HG02678 (cell line): ENCODE results near the gene SHISA7.

Source experiments
- ATAC-seq: cut with Tn5 transposase; IDR thresholded peaks from one replicate; pipeline ENCODE4 v1.9.1; 2021; ENCODE audit warnings: mild to moderate bottlenecking, moderate library complexity; ENCODE audit not compliant: unreplicated experiment

Gene SHISA7

GRCh38 chr19:55482156-55482961, 39.3 kb upstream of the SHISA7 start:
- ATAC-seq, result no peak

- ATAC-seq, result no peak
These were observed 38.7 kb upstream of the SHISA7 start for GRCh38 chr19:55481794-55482155.

GRCh38 chr19:55481148-55481793, 38.2 kb upstream of the SHISA7 start:
- ATAC-seq, result no peak

- ATAC-seq, result no peak
These were observed 36.5 kb upstream of the SHISA7 start for GRCh38 chr19:55479451-55480230.

- no peak for ATAC-seq
These were observed 35.9 kb upstream of the SHISA7 start for GRCh38 chr19:55479045-55479444.

- ATAC-seq, result no peak
These were observed 35.3 kb upstream of the SHISA7 start for GRCh38 chr19:55478364-55478763.

DNA sequence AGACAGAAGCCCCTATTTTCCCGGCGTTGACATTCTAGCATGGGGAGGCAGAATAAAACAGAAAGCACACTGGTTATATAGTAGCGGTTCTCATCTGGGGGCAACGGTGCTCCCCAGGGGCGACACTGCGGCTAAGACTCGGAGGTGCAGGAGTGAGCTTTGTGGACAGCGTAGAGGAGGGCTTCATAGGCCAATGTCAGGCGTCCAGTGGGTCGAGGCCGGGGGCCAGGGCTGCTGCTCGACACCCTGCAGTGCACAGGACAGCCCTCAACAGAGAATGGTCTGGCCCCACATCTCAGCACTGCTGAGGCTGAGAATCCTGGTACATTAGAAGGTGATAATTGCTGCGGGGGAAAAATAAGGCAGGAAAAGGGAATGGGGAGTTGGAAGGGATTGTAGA, 34.8 kb upstream of the SHISA7 start:
- ATAC-seq, result no peak

DNA sequence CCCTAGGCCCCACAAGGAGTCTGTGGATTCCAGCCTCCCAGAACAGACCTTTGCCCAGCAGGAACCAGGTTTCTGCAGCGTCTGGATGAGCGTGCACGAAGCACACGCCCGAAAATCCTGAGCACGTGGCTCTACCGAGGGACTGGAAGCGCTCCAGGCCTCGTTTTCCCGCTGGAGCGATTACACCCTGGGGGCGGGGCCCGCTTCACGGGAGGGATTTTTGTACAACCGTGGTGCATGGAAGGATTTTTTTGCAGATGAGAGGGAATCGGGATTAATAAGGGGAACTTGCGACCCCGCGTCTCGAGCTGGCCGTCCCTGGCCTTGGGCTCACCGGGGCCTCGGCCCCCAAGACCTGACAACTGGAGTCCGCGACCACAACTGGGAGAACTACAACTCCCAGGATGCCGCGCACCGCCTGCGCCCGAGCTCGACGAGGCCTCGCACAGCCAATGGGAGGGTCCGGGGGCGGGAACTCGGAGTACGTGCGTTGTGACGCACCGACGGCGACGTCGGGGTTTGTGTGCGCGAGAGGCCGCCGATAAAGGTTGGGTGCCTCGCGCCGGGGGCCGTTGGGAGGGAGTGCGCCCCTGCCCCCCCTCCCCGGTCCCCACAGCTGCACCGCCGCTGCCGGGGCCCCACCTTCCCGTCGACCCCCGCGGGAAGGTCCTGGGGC, 33.1 kb upstream of the SHISA7 start, which contains the start of gene ZNF628:
TSS of gene ZNF628 (plus strand) at position 518 of the 676 bp plus-strand sequence. CDS start 3,294 bp downstream, outside the sequence.
- ATAC-seq, result peak; percentile 96

DNA sequence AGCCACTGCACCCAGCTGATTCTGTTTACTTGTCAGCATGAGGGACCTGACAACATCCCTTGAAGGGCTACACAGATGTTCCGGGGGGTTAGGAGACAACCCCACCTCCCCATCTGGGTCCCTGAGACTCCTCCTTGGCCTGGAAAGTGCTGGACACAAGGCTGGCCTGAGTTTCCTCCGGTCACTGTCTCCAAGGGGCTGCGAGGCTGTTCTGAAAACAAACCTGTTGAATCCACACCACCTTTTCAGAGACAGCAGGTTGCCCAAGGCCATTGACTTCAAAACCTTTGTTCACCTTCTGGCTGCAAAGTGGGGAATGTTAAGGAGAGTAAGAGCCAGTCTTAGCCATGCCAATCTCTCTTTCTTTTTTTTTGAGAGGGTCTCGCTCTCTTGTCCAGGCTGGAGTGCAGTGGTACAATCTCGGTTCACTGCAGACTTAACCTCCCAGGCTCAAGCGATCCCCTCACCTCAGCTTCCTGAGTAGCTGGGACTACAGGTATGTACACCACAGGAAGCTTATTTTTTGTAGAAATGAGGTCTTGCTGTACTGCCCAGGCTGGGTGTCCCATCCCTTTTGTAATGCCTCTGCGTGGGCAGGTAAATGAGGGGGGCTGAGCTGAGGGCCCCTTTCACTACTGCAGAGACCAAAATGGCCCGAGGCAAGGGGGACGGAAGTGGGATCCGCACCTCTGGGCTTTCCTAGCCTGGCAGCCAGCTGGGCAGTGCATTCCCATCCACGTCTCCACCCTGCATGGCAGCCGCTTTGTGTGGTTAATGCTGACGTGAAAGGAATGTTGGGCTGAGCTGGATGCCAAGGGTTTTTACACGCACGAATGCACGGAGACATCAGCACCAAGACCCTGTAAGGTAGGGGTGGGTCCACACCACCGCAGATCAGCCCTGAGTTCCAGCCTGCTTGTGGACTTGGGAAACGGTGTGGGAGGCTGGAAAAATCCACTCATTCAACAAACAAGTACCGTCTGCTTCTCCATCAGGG, 31.5 kb upstream of the SHISA7 start:
- ATAC-seq, result no peak

DNA sequence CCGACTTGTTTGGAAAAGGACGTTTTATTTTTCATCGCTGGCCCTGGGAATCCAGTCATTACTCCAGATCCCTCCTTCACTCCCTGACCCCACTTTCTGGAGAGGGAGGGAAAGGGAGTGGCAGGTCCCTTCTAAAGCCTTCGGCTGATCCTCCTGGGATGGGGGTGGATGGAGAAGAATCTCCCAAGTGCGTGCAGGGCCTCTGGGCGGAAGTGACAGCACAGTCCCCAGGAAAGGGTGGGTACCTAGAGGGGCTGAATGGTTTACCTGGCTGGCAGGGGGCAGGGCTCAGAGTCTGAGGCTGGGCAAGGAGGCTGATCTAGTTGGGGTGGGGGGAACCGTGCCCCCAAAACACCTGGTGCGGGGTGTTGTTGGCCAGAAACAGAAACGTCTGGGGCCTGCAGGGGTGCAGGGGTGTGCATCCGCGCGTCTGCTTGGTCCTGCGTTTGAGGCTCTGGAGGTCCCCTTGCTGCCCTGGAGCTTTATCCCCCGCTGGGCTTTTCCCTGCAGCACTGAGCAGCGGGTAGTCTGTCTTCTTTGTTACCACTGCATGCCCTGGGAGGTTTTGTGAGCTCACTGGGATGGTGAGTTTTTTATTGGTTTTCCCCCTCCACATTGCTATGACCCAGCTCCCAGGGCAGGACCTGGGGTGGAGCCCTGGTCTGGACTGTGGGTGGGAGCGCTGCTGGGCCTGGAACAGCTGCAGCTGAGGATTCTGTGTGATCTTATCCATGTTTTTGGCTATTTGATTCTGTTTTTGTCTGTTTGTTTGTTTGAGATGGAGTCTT, 30.3 kb upstream of the SHISA7 start:
- no peak for ATAC-seq

DNA sequence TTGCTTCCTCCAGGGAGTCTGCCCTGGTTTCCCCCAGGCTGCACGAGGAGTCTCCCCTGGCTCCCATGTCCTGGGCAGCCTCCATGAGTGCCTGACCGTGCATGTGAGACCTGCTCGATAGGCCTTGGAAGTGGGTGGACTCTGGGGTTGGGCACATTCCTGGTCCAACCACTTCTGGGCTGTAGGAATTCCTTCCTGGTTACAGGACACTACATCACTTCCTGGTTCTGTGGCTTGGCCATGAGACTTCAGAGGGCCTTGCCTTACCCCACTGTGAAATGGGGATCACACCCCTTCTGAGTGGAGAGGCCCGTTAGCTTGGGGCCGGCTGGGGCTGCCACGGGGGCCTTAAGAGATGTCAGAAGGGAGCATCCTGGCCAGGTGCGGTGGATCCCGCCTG, 29.4 kb upstream of the SHISA7 start:
- ATAC-seq, result no peak

DNA sequence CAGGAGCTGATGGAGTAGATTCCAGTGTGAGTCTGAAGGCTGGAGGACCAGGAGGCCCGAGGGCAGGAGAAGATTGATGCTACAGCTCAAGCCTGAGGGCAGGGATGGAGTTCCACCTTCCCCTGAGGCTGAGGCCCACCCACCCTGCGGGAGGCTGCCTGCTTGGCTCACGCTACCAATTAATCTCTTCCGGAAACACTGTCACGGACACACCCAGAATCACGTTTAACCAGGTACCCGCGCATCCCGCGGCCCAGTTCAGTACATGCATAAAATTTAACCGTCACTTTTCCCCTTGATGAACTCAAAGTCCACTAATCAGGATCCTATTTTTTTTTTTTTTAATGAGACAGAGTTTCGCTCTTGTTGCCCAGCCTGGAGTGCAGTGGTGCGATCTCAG, 28.2 kb upstream of the SHISA7 start:
- ATAC-seq, result no peak

DNA sequence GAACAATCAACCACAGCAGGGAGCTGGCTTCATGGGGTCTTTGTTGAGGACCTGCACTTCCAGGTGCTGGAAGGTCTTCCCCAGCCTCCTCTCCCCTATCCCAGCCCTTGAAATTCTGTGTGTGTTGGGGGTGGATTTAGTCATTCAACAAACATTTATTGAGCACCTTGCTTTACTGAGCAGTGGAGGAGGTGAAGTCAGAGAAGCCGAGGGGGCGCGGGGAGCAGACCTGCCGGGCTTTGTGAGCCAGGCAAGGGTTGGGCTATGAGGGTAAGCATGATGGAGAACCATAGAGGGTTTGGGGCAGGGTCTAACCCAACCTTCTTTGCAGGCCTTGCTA, 24.9 kb upstream of the SHISA7 start:
- ATAC-seq, result no peak

DNA sequence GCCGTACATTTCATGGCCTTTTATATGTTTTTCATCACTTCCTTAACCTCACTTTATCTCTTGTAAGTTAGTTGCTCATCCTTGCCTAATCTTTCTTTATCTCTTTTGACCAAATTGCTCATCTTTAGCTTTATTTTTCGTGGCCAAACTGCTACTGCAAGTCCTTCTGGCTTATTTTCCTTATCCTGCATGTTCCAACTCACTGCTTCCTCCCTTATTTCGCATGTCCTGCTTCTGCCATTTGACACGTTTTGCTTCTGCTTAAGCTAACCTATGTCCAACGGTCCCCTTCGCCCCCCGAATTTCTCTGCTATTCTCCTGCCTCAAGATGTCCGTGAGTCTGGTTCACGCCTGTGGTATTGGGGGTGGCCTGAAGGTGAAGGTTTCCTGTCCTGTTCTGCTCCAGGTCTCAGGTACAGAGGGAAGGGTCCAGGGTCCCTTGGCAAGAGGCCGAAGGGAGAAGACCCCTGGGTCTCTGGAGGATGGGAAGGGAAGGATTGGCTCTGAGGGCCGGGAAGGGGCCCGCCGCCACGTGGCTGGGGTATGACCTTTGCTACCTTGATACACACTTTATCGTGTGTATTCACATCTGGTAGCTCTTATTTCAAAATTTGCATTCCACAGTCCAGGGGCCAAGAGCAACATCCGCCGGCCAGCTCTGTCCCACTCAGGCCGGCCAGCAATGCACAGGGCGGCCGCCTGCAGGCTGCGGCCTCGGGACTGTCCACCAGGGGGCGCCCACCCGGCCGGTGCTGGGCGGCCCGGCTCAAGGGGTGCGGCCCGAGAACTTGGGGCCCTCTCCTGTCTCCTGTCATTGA, 24.3 kb upstream of the SHISA7 start:
- ATAC-seq, result no peak

- no peak for ATAC-seq
These were observed 23.1 kb upstream of the SHISA7 start for GRCh38 chr19:55466241-55466614.

GRCh38 chr19:55465460-55466240, 22.6 kb upstream of the SHISA7 start:
- no peak for ATAC-seq

DNA sequence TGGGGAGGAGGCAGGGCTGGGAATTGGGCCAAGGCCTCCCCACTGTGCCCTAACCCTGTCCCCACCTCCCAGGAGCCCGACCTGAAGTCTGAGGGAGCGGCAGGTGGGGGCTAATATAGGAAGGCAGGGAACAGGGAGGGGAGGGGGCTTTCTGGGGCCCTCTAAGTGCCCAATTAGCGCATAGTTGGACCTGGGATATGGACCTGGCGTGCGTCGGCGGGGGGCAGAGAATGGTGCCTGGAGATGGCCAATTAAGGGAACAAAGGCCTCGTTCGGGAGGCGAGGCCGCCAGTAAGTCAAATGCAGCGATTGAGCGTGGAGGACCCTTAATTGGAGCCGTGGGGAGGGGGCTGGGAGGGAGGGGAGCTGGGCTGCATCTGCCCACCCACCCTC, 21.6 kb upstream of the SHISA7 start, which contains the start of gene C19orf85:
TSS of gene C19orf85 (minus strand) at position 90 of the 393 bp plus-strand sequence. CDS start 197 bp downstream, outside the sequence.
- no peak for ATAC-seq
